GM12873 (cell line): ENCODE results near the gene EML4.

ENCODE experiments used
- CTCF ChIP-seq: IDR thresholded peaks from 2 replicates; pipeline ENCODE4 v1.5.1; 2012; ENCODE audit warnings: low read depth, mild to moderate bottlenecking, moderate library complexity, low read length, control low read depth; ENCODE audit not compliant: insufficient read depth; ENCODE audit errors: missing control alignments

The EML4 gene

GRCh38 chr2:42307180-42307579, 138.0 kb downstream of the EML4 start:
- no peak for TF ChIP-seq CTCF

- TF ChIP-seq CTCF: no peak
These were observed 140.2 kb downstream of the EML4 start for GRCh38 chr2:42309366-42309765.

- no peak for TF ChIP-seq CTCF
These were observed 140.9 kb downstream of the EML4 start for GRCh38 chr2:42310007-42310515.

GRCh38 chr2:42312106-42312505, 143.0 kb downstream of the EML4 start:
- TF ChIP-seq CTCF: no peak

- TF ChIP-seq CTCF: no peak
These were observed 145.8 kb downstream of the EML4 start for GRCh38 chr2:42314892-42315468.

- TF ChIP-seq CTCF: no peak
These were observed 146.8 kb downstream of the EML4 start for GRCh38 chr2:42315844-42316470.

- no peak for TF ChIP-seq CTCF
These were observed 147.8 kb downstream of the EML4 start for GRCh38 chr2:42316910-42317309.
